ENCODE measurements around the gene TUBGCP2.

DNA sequence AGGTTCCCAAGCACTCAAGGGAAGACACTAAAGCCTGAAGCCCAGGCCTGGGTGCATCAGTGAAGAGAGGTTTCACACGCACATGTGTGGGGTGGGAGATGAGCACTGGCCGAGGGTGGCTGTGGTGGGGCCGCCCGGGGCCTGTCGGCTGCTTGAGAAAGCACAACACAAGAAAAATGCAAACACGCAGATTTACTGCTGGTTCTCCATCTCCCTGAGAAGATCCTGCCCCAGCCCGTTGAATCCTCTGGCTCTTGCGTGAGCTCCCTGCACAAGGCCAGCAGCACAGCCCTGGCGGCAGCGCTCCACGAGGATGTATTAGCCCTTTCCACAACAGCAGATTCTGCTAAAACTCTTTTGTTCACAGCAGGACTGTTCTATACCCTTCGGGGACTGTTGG, 6.2 kb upstream of the TUBGCP2 start:
- TF ChIP-seq, protein P1, sequence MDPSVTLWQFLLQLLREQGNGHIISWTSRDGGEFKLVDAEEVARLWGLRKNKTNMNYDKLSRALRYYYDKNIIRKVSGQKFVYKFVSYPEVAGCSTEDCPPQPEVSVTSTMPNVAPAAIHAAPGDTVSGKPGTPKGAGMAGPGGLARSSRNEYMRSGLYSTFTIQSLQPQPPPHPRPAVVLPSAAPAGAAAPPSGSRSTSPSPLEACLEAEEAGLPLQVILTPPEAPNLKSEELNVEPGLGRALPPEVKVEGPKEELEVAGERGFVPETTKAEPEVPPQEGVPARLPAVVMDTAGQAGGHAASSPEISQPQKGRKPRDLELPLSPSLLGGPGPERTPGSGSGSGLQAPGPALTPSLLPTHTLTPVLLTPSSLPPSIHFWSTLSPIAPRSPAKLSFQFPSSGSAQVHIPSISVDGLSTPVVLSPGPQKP (CRISPR knock-in tag; IDR thresholded peaks at IDR 0.05): no peak
- TF ChIP-seq, protein P2, sequence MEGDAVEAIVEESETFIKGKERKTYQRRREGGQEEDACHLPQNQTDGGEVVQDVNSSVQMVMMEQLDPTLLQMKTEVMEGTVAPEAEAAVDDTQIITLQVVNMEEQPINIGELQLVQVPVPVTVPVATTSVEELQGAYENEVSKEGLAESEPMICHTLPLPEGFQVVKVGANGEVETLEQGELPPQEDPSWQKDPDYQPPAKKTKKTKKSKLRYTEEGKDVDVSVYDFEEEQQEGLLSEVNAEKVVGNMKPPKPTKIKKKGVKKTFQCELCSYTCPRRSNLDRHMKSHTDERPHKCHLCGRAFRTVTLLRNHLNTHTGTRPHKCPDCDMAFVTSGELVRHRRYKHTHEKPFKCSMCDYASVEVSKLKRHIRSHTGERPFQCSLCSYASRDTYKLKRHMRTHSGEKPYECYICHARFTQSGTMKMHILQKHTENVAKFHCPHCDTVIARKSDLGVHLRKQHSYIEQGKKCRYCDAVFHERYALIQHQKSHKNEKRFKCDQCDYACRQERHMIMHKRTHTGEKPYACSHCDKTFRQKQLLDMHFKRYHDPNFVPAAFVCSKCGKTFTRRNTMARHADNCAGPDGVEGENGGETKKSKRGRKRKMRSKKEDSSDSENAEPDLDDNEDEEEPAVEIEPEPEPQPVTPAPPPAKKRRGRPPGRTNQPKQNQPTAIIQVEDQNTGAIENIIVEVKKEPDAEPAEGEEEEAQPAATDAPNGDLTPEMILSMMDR (IDR thresholded peaks at IDR 0.05 in 2 of 3, conservative IDR thresholded peaks at IDR 0.05 in 1 of 3; ENCODE audit: insufficient read depth in 2 of 3, low read depth in 1 of 3, low read length in 3 of 3): no peak
- TF ChIP-seq, protein P3, sequence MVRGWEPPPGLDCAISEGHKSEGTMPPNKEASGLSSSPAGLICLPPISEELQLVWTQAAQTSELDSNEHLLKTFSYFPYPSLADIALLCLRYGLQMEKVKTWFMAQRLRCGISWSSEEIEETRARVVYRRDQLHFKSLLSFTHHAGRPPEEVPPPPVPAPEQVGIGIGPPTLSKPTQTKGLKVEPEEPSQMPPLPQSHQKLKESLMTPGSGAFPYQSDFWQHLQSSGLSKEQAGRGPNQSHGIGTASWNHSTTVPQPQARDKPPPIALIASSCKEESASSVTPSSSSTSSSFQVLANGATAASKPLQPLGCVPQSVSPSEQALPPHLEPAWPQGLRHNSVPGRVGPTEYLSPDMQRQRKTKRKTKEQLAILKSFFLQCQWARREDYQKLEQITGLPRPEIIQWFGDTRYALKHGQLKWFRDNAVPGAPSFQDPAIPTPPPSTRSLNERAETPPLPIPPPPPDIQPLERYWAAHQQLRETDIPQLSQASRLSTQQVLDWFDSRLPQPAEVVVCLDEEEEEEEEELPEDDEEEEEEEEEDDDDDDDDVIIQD (CRISPR knock-in tag; IDR thresholded peaks at IDR 0.05): no peak
- TF ChIP-seq ZNF133 (CRISPR knock-in tag; IDR thresholded peaks at IDR 0.05): no peak
